Measurements from ENCODE around the gene CCNYL1. TPM values are rescaled to one million over a fixed set of nuclear protein-coding genes. Genes with fewer than 3 reads are reported as not detected.

The CCNYL1 gene
- 13.1 TPM for total RNA-seq
- polyA plus RNA-seq: 1 to 10 TPM in 2 of 4 donors, under 1 TPM in 2; 0.81 to 1.3 (median 1.0) TPM

- H3K4me3 Mint-ChIP-seq: peak within 1 kb of the TSS; percentile 91 to 99 (median 96)
- H3K4me1 Mint-ChIP-seq: peaks cover 4 to 39% (median 23%) of the 10 kb centered on the region in 4 donors
- Histone ChIP-seq H3K36me3 (ENCODE audit: control insufficient read depth, insufficient read depth, low read length) (no peaks in the 10 kb centered on the region), H3K27ac (ENCODE audit: insufficient read depth, low read length, poor library complexity, severe bottlenecking) (peak within 1 kb of the TSS; percentile 75), H3K27me3 (ENCODE audit: control insufficient read depth, insufficient read depth, low read length) (peaks cover 2% of the 10 kb centered on the region), H3K9me3 (ENCODE audit: control insufficient read depth in 2 of 2, low read length in 2 of 2) (no peaks in the 10 kb centered on the region), H3K4me3 (ENCODE audit: low read depth, low read length) (peak within 1 kb of the TSS; percentile 100), H3K4me1 (ENCODE audit: control insufficient read depth, insufficient read depth, low read length, poor library complexity, severe bottlenecking) (peaks cover 22% of the 10 kb centered on the region)
- peaks cover 21% of the 10 kb centered on the region for H3K27me3 Mint-ChIP-seq
- DNase-seq (peak; percentile 97 to 99 (median 98)), ATAC-seq (ENCODE audit: low read depth in 2 of 2) (peak; percentile 99)
- H3K36me3 Mint-ChIP-seq: no peaks in the 10 kb centered on the region
- H3K27ac Mint-ChIP-seq: peak within 1 kb of the TSS; percentile 91 to 96 (median 94)
- H3K9me3 Mint-ChIP-seq: no peaks in the 10 kb centered on the region
Measured at GRCh38 chr2:207710814-207711740, at the start of gene CCNYL1. Gene CCNYL1 (plus strand): TSS chr2:207711640. CDS start chr2:207711897, 257 bp downstream.

DNA sequence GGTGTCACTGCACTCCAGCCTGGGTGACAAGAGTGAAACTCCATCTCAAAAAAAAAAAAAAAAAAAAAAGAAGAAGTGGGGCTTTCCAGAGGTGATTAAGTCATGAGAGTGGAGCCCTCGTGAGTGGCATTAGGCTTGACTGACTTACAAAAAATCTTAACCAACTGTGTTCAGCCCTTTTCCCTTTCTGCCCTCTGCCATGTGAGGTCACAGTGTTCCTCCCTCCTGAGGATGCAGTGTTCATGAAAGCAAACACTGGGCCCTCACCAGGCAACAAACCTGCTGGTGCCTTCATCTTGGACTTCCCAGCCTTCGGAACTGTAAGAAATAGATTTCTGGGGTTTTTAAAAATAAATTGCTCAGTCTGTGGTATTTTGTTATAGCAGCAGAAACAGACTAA, 49.2 kb upstream of the CCNYL1 start:
- Mint-ChIP-seq H3K9me3 (no peaks in the 10 kb centered on the region), H3K27me3 (no peaks in the 10 kb centered on the region), H3K27ac (peak overlapping the region in 1 of 3 donors; percentile 41), H3K4me1 (peaks cover 0 to 5% (median 0%) of the 10 kb centered on the region in 4 donors), H3K4me3 (no peak overlapping the region), H3K36me3 (no peaks in the 10 kb centered on the region)
- no peak for DNase-seq
- Histone ChIP-seq H3K36me3 (ENCODE audit: control insufficient read depth, insufficient read depth, low read length) (no peaks in the 10 kb centered on the region), H3K27me3 (ENCODE audit: control insufficient read depth, insufficient read depth, low read length) (no peaks in the 10 kb centered on the region), H3K27ac (ENCODE audit: insufficient read depth, low read length, poor library complexity, severe bottlenecking) (no peak overlapping the region), H3K4me1 (ENCODE audit: control insufficient read depth, insufficient read depth, low read length, poor library complexity, severe bottlenecking) (no peaks in the 10 kb centered on the region), H3K9me3 (ENCODE audit: control insufficient read depth in 2 of 2, low read length in 2 of 2) (no peaks in the 10 kb centered on the region), H3K4me3 (ENCODE audit: low read depth, low read length) (no peak overlapping the region)
- peak; percentile 59 to 66 for ATAC-seq (ENCODE audit: low read depth in 2 of 2)

DNA sequence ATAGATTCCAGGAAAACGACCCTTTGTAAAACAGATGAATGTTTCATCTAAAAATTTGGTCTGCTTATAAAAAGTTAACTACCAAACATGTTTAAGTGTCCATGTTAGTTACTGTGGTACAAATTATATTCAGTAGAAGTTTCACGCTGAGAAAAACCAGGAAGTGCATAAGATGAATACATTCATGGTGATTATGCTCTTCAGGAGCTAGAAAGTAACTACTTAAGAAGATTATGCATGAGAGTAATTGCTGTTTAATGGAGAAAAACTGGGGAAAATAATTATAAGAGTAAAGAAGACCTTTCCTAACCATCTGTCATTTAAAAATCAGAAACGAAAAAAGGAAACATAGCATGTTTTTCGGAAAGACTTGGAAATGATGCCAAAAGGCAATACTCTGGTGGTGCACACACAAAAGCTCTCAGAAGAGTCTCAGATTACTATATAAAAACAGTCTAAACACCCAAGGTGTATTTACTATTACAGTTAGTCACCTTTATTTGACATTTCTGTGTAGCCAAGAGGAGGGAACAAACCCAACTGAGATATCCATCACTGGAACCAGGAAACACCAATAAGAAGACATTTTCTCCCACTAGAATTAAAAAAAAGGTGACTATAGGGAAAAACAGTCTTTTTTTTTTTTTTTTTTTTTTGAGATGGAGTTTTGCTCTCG, 47.4 kb upstream of the CCNYL1 start:
- no peaks in the 10 kb centered on the region for H3K4me1 ChIP-seq (ENCODE audit: control insufficient read depth, insufficient read depth, low read length, poor library complexity, severe bottlenecking)
- H3K27ac ChIP-seq (ENCODE audit: insufficient read depth, low read length, poor library complexity, severe bottlenecking): no peak overlapping the region
- DNase-seq (no peak), ATAC-seq (ENCODE audit: low read depth in 2 of 2) (no peak)
- no peaks in the 10 kb centered on the region for H3K27me3 ChIP-seq (ENCODE audit: control insufficient read depth, insufficient read depth, low read length)
- Mint-ChIP-seq H3K9me3 (no peaks in the 10 kb centered on the region), H3K4me3 (no peak overlapping the region), H3K27me3 (no peaks in the 10 kb centered on the region), H3K27ac (no peak overlapping the region), H3K4me1 (peaks cover 0 to 5% (median 0%) of the 10 kb centered on the region in 4 donors), H3K36me3 (no peaks in the 10 kb centered on the region)
- no peaks in the 10 kb centered on the region for H3K9me3 ChIP-seq (ENCODE audit: control insufficient read depth in 2 of 2, low read length in 2 of 2)
- no peaks in the 10 kb centered on the region for H3K36me3 ChIP-seq (ENCODE audit: control insufficient read depth, insufficient read depth, low read length)
- H3K4me3 ChIP-seq (ENCODE audit: low read depth, low read length): no peak overlapping the region

DNA sequence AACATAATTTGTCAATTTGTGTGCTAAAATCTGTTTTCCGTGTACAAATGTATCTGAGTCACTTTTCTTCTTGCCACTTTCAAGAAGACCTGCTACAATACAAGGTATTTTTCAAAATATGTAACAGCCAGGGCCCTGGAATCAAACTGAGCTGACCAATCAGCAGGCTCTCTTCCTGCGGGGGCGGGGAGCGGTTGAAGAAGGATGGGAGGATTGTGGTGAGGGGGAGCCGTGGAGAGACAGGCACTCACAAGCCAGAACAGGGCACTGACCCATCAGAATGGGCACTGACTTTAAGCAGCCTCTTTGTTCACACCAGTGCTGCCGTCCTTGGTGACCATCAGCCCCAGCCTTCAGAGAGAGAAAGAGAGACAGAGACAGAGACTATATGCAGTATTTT, 40.6 kb upstream of the CCNYL1 start:
- Histone ChIP-seq H3K36me3 (ENCODE audit: control insufficient read depth, insufficient read depth, low read length) (no peaks in the 10 kb centered on the region), H3K27ac (ENCODE audit: insufficient read depth, low read length, poor library complexity, severe bottlenecking) (no peak overlapping the region), H3K9me3 (ENCODE audit: control insufficient read depth in 2 of 2, low read length in 2 of 2) (no peaks in the 10 kb centered on the region), H3K27me3 (ENCODE audit: control insufficient read depth, insufficient read depth, low read length) (peaks cover under 1% of the 10 kb centered on the region), H3K4me1 (ENCODE audit: control insufficient read depth, insufficient read depth, low read length, poor library complexity, severe bottlenecking) (no peaks in the 10 kb centered on the region), H3K4me3 (ENCODE audit: low read depth, low read length) (no peak overlapping the region)
- no peak for DNase-seq
- Mint-ChIP-seq H3K27me3 (peaks cover 19% of the 10 kb centered on the region), H3K4me1 (no peaks in the 10 kb centered on the region), H3K27ac (no peak overlapping the region), H3K4me3 (no peak overlapping the region), H3K36me3 (no peaks in the 10 kb centered on the region), H3K9me3 (no peaks in the 10 kb centered on the region)
- no peak for ATAC-seq (ENCODE audit: low read depth in 2 of 2)

- Mint-ChIP-seq H3K4me3 (no peak overlapping the region), H3K4me1 (no peaks in the 10 kb centered on the region), H3K9me3 (no peaks in the 10 kb centered on the region), H3K27me3 (peaks cover 22% of the 10 kb centered on the region), H3K27ac (no peak overlapping the region), H3K36me3 (no peaks in the 10 kb centered on the region)
- Histone ChIP-seq H3K27me3 (ENCODE audit: control insufficient read depth, insufficient read depth, low read length) (peaks cover 3% of the 10 kb centered on the region), H3K4me1 (ENCODE audit: control insufficient read depth, insufficient read depth, low read length, poor library complexity, severe bottlenecking) (no peaks in the 10 kb centered on the region), H3K9me3 (ENCODE audit: control insufficient read depth in 2 of 2, low read length in 2 of 2) (no peaks in the 10 kb centered on the region), H3K4me3 (ENCODE audit: low read depth, low read length) (no peak overlapping the region), H3K36me3 (ENCODE audit: control insufficient read depth, insufficient read depth, low read length) (no peaks in the 10 kb centered on the region), H3K27ac (ENCODE audit: insufficient read depth, low read length, poor library complexity, severe bottlenecking) (no peak overlapping the region)
- no peak for ATAC-seq (ENCODE audit: low read depth in 2 of 2)
- DNase-seq: no peak
Measured at GRCh38 chr2:207673431-207673830, 38.0 kb upstream of the CCNYL1 start.

DNA sequence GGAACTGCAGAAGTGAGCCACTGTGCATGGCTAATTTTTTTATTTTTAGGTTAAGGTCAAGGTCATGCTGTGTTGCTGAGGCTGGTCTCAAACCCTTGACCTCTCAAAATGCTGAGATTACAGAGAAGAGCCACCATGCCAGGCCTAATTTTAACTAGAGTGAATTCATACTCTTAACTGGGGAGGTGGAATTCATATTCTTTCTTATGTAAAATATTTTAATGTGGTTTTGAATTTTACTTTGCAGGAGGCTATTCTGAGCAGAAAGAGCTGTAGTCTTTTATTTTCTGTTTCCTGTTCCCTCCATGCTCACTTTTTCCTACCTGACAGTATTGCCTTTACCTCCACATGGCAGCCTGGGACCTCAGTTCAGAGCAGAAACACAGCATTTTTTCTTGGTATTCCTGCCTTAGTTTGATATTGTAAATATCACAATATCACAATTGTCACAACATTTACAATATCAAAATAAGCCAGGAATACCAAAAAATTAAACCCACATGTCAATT, 37.1 kb upstream of the CCNYL1 start:
- Histone ChIP-seq H3K27me3 (ENCODE audit: control insufficient read depth, insufficient read depth, low read length) (peaks cover 3% of the 10 kb centered on the region), H3K27ac (ENCODE audit: insufficient read depth, low read length, poor library complexity, severe bottlenecking) (no peak overlapping the region), H3K36me3 (ENCODE audit: control insufficient read depth, insufficient read depth, low read length) (no peaks in the 10 kb centered on the region), H3K4me3 (ENCODE audit: low read depth, low read length) (no peak overlapping the region), H3K9me3 (ENCODE audit: control insufficient read depth in 2 of 2, low read length in 2 of 2) (no peaks in the 10 kb centered on the region), H3K4me1 (ENCODE audit: control insufficient read depth, insufficient read depth, low read length, poor library complexity, severe bottlenecking) (no peaks in the 10 kb centered on the region)
- peaks cover 25% of the 10 kb centered on the region for H3K27me3 Mint-ChIP-seq
- H3K4me3 Mint-ChIP-seq: no peak overlapping the region
- DNase-seq: no peak
- no peaks in the 10 kb centered on the region for H3K36me3 Mint-ChIP-seq
- no peak for ATAC-seq (ENCODE audit: low read depth in 2 of 2)
- no peaks in the 10 kb centered on the region for H3K4me1 Mint-ChIP-seq
- H3K9me3 Mint-ChIP-seq: no peaks in the 10 kb centered on the region
- H3K27ac Mint-ChIP-seq: no peak overlapping the region

DNA sequence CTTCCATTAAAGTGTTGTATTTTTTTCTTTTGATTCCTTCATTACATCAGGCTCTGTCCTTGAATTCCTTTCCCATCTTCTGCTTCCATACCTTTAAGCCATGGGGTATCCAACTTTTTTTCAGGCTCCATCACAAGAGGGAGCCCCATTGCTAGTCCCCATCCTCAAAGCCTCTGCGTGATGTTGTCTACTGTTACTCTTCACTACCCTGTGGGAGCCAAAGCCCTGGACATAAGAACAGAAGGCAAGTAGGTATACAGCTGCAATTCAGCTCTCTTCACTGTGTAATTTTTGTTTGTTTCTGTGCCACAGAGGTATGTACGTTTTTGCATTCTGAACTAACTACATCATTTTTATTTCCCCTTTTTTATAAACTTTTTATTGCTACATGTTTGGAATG, 36.6 kb upstream of the CCNYL1 start:
- H3K9me3 ChIP-seq (ENCODE audit: control insufficient read depth in 2 of 2, low read length in 2 of 2): no peaks in the 10 kb centered on the region
- Mint-ChIP-seq H3K4me1 (no peaks in the 10 kb centered on the region), H3K36me3 (no peaks in the 10 kb centered on the region), H3K9me3 (no peaks in the 10 kb centered on the region), H3K27me3 (peaks cover 30% of the 10 kb centered on the region), H3K4me3 (no peak overlapping the region), H3K27ac (no peak overlapping the region)
- H3K4me1 ChIP-seq (ENCODE audit: control insufficient read depth, insufficient read depth, low read length, poor library complexity, severe bottlenecking): no peaks in the 10 kb centered on the region
- DNase-seq: no peak
- H3K27ac ChIP-seq (ENCODE audit: insufficient read depth, low read length, poor library complexity, severe bottlenecking): no peak overlapping the region
- H3K27me3 ChIP-seq (ENCODE audit: control insufficient read depth, insufficient read depth, low read length): peaks cover 3% of the 10 kb centered on the region
- no peak for ATAC-seq (ENCODE audit: low read depth in 2 of 2)
- no peaks in the 10 kb centered on the region for H3K36me3 ChIP-seq (ENCODE audit: control insufficient read depth, insufficient read depth, low read length)
- no peak overlapping the region for H3K4me3 ChIP-seq (ENCODE audit: low read depth, low read length)

Measured in CD4-positive, CD25-positive, alpha-beta regulatory T cell (primary cell).